HL-60/S4 treated with retinoic acid at 250 ng/mL for 4 days and 3 days (cell line): ENCODE measurements around the gene SPRY1.

Experiments
- in situ Hi-C: fragments of 300-500 bp; cut with MboI; formaldehyde crosslinking; loops from 2 replicates; pipeline ENCODE4 v1.7.0; 2022; ENCODE audit warnings: low sequenced_read_pairs

Gene SPRY1

GRCh38 chr4:123396307-123397143 is at the start of gene SPRY1:
TSS of gene SPRY1 (plus strand) at chr4:123396795. CDS start at chr4:123401592, 4,797 bp downstream.
- in situ Hi-C loops: loop anchor here (10.0 kb wide), 1 partner anchor 158 kb away; no protein-coding TSS in a partner anchor

DNA sequence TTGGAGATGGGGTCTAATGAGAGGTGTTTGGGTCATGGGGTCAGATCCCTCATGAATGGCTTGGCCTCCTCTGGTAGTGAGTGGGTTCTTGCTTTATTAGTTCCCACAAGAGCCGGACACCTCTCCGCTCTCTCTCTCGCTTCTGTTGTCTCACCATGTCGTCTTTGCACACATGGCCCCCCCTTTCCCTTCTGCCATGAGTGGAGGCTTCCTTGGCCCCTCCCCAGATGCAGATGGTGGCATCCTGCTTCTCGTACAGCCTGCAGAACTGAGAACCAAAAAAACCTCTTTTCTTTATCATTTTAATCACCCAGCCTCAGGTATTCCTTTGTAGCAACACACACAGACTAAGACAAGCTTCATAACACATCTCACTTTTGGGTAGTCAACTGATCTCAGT is 49.6 kb upstream of the SPRY1 start:
- in situ Hi-C loops: no loop called here

DNA sequence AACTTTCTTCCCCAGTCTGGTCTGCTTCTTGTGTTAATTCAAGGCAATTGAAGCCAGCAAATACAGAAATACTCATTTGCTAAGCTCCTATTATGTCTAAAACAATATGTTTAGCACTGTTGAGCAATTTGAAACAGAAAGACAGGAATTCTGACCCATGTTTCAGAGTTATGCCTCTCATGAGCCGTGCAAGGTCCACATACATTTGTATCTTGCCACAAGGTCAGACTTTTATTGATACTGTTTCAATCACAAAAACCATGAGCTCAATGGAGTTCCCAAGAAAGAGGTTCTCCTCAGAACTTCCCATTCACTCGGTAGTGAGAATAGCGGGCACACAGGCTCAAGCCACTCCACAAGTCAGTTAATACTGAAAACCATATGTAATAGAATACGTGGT is 47.6 kb upstream of the SPRY1 start:
- in situ Hi-C loops: no loop called here

- in situ Hi-C loops: no loop called here
Observed at GRCh38 chr4:123349421-123350190, 47.0 kb upstream of the SPRY1 start.

DNA sequence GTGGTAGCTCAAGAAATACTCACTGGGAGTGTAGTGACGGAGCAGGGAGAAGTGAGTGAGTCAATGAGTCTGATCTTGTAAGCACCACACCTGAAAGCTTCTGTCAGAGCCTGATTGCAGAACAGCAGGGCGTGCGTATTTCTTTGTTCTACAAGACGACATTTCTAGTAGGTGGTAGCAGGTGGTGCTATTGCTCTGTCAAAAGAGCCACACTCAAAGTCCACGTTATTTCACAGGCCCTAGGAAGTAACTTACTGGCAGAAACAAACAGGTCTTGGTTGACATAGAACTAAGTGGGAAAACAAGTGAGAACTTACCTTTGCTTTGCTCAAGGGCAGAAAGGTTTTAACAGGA is 46.4 kb upstream of the SPRY1 start:
- in situ Hi-C loops: no loop called here

DNA sequence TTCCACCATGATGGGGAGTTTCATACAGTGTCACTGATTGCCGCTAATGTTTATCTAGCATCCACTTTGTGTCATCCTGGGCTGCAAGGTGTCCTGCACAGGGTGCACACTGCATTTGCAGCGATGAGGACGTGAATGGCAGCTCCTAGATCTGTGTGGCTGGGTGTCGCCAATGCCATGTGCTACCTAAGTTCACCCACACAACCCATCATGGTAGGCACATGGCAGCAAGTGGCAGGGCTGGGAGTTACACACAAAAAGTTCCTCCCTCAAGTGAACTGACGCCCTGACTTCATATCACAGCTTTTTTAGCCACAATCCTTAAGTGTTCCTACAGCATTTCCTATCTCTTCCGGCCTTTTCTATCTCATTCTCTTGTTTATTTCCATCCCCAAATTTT is 45.9 kb upstream of the SPRY1 start:
- in situ Hi-C loops: no loop called here

- in situ Hi-C loops: no loop called here
Observed at GRCh38 chr4:123351713-123352112, 44.9 kb upstream of the SPRY1 start.

GRCh38 chr4:123352240-123352945 is 44.2 kb upstream of the SPRY1 start:
- in situ Hi-C loops: no loop called here

- in situ Hi-C loops: no loop called here
Observed at GRCh38 chr4:123352966-123353365, 43.6 kb upstream of the SPRY1 start.

- in situ Hi-C loops: no loop called here
Observed at GRCh38 chr4:123353656-123354055, 42.9 kb upstream of the SPRY1 start.

DNA sequence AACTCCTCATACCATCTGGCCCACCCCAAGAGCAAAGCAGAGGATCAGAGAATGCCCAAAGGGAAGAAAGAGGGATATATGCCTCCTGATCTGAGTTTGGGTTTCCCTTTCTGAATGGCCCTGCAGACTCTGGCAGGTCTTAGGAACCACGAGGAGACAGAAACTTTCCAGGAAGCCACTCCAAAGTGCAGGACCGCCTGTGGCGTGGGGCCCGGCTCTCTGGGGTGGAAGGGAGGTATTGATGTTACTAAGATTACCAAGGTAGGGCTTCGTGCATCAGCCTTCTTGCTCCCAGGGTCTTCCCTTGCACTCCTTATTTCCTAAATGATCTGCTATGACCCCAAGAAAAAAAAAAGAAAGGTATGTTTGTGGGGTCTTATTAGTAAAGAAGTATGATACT is 41.9 kb upstream of the SPRY1 start:
- in situ Hi-C loops: no loop called here

- in situ Hi-C loops: no loop called here
Observed at GRCh38 chr4:123356921-123357320, 39.7 kb upstream of the SPRY1 start.

- in situ Hi-C loops: no loop called here
Observed at GRCh38 chr4:123359449-123360315, 36.9 kb upstream of the SPRY1 start.

- in situ Hi-C loops: no loop called here
Observed at GRCh38 chr4:123361195-123361861, 35.3 kb upstream of the SPRY1 start.

DNA sequence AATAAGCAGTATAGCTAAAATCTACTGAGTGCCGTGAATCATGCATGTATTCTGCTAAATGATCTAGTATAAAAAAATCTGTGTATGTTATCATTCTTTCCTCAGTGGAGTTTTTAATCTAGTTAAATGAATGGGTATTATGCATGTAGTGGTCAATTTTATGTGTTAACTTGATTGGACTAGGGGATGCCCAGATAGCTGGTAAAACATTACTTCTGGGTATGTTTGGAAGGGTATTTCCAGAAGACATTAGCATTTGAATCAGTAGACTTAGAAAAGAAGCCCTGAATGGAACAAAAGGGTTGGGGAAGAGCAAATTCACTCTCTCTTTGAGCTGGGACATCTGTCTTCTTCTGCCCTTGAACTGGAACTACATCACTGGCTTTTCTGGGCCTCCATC is 34.5 kb upstream of the SPRY1 start:
- in situ Hi-C loops: no loop called here

- in situ Hi-C loops: no loop called here
Observed at GRCh38 chr4:123363729-123364128, 32.9 kb upstream of the SPRY1 start.

GRCh38 chr4:123364906-123365305 is 31.7 kb upstream of the SPRY1 start:
- in situ Hi-C loops: no loop called here

- in situ Hi-C loops: no loop called here
Observed at GRCh38 chr4:123365412-123365811, 31.2 kb upstream of the SPRY1 start.

GRCh38 chr4:123366144-123366748 is 30.3 kb upstream of the SPRY1 start:
- in situ Hi-C loops: no loop called here

DNA sequence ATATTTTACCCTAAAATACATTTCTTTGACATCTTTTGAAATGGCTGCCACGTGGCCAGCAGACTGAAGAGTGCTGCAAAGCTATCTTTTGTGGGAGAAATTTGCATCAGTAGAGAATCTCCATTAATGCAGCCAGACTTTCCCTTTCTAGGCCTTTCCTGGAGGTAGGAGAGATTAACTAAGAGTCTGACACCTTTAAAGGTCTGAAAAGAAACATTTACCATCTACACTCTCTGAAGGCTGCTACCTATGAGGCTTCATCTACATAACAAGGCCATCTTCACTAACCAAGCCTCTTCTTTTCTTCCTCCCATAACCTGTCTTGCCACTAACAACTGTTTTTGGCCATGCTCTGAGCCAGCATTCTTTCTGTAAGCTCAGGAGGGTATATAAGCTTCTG is 17.8 kb upstream of the SPRY1 start:
- in situ Hi-C loops: no loop called here
